Keratinocyte (primary cell): Measurements from ENCODE around the gene RNF5.

ENCODE experiments used
- CTCF ChIP-seq, 3 experiments: IDR thresholded peaks in 1 of 3; conservative IDR thresholded peaks in 1 of 3; optimal IDR thresholded peaks in 1 of 3; 2 replicates in 2 of 3; 3 replicates in 1 of 3; pipeline versions ENCODE3 to v1.5.1; 2011; ENCODE audit warnings: low read length in 3 of 3, mild to moderate bottlenecking in 3 of 3, moderate library complexity in 2 of 3, control low read depth in 1 of 3, inconsistent platforms in 1 of 3; ENCODE audit not compliant: insufficient read depth in 2 of 3; ENCODE audit errors: extremely low read depth in 1 of 3
- EZH2 ChIP-seq: IDR thresholded peaks from one replicate; pipeline ENCODE4 v1.6.1; 2012; ENCODE audit warnings: inconsistent platforms, mild to moderate bottlenecking, low read length, moderate library complexity

GRCh38 chr6:32154514-32155161, 23.6 kb upstream of the RNF5 start:
- peak; percentile 57 to 84 (median 74) for TF ChIP-seq CTCF (optimal IDR thresholded peaks at IDR 0.05 in 1 of 3, IDR thresholded peaks at IDR 0.05 in 1 of 3, conservative IDR thresholded peaks at IDR 0.05 in 1 of 3; ENCODE audit: extremely low read depth in 1 of 3, insufficient read depth in 2 of 3, low read length in 3 of 3)
- no peak for TF ChIP-seq EZH2
